EH (cell line): ENCODE data around the gene ST8SIA4.

Experiments used
- DNase-seq: peaks from one replicate; pipeline ENCODE4 v3.0.0-alpha.2; 2015; ENCODE audit warnings: low read depth

ST8SIA4 gene

GRCh38 chr5:100903039-100903887 lies at the start of gene ST8SIA4:
TSS of gene ST8SIA4 (minus strand) at chr5:100903282. CDS start at chr5:100902955, 327 bp downstream.
- DNase-seq, result no peak

GRCh38 chr5:100950985-100951384 lies 47.9 kb upstream of the ST8SIA4 start:
- DNase-seq, result no peak

DNA sequence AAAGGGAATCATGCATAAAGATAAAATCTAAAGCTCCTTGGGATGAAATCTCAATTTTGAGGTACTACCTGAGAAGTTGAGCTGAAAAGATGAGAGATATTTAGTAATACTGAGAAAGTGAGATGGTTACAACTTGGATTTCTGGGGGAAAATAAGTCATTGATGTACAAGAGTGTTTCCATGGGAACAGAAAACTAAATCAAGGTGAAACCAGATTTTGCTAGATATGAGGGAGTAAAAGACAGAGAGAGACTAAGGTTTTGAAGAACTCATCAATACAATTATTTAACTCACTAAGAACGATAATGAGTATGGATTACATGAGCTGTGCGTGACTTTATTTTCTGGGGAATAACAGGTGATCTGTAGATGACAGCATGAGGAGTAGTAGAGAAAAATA lies 10.2 kb upstream of the ST8SIA4 start:
- DNase-seq, result no peak

GRCh38 chr5:100909034-100909433 lies 6.0 kb upstream of the ST8SIA4 start:
- DNase-seq, result no peak

DNA sequence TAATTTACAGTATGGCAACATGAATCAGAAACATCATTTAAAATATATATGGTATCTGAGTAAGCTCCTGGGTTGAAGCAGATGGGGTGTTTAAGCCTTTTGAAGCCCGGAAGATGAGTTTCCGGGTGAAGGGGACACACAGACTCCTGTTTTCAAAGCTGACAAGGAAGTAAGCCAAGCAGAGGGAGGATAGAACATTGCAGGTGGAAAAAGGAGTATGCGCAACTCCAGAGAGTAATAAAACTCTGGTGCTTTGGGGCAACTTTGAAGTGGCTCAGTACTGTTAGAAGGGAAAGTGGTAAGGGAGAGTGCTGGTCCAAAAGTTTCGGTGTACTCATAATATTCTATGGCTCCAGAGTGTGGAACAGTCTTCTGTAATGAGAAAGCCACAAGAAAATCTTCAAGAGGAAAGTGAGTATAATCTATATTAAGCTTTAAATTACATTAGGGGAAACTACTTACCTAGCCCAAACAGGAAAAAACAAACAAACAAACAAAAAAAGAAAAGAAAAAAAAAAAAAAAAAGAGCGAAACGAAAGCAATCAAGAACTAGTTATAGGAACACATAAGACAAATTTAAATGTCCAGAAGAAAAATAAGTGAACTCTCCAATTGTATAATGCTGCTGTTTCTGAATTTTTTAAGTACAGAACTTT lies 2.3 kb upstream of the ST8SIA4 start:
- no peak for DNase-seq

DNA sequence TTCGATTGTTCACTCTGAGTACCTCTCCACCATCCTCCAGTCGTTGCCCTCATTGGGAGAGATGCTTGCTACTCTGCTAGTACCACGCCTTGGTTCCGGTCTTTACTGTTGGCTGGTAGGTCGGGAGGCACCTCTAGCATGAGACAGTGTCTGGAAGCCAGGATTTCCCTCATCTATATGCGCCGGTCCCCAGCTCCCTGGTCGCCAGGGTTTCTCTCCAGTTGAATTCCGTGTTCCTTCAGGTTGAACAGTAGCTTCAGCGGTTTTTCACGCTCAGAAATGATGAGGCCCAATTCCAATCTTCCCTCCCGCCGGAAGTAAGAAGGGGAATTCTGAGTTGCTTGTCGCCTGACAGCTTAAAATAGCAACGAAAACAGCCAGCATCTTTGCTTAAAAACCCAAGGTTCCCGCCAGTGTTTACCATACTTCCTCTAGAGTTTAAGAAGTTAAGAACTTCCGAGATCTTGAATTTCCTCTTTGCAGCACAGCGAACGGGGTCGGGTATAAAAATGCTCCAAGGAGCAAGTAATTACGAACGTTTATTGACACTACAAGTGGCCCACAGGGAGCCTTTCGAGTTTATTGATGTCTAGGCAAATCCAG lies 1.3 kb upstream of the ST8SIA4 start:
- DNase-seq, result no peak

DNA sequence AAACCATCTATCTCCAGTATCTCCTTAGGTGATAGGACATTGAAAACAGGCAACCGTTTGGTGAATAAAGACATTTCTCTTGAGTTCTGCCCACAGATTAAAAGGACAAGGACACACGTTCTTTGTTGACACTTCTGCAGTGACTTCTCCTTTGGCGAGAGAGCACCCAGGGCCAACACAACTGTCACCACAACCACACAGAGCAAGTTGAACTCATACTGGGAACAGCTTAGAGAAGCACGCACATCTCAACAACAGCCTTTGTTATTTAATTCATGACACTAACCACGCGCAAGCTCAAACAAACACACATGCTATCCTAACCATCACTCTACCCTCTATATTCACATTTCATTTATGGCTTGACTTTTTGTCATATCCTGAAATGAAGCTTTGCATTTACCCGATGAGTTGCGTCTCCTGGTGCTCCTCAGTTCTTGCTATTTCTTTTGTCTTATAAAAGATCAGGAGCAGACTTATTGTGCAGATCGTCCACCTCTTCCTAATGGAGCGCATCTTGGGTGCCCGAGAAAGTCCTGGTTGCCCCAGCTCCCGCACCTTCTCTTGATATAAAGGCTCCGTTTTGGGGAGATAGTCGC lies 543 bp downstream of the ST8SIA4 start:
- DNase-seq, result no peak

DNA sequence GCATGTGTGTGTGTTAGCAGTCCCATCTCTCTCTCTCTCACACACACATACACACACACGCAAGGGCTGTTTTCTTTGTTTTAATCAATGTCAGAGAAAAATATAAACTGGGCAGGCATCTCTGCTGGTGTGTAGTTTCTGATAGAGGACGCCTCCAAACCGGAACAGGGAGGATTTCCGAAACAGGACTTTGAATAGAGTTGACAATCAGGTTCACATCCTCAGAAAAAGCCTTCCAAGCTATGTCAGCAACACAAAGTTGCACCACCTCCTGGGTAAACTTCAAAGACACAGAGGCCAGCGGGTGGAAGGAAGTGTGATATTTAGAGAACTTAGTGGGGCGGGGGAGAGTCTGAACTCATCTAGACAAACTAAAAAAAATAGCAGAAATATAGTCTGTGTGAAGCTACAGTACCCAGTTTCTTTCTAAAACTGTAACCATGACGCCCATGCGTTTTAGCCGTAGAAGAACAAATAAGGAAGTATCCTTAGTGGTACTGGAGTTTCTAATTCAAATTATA lies 1.2 kb downstream of the ST8SIA4 start:
- no peak for DNase-seq

GRCh38 chr5:100900796-100901781 lies 2.0 kb downstream of the ST8SIA4 start:
- DNase-seq, result peak; percentile 7

- DNase-seq, result no peak
Measured at GRCh38 chr5:100900142-100900795, 2.8 kb downstream of the ST8SIA4 start.

GRCh38 chr5:100899675-100900074 lies 3.4 kb downstream of the ST8SIA4 start:
- DNase-seq, result no peak

DNA sequence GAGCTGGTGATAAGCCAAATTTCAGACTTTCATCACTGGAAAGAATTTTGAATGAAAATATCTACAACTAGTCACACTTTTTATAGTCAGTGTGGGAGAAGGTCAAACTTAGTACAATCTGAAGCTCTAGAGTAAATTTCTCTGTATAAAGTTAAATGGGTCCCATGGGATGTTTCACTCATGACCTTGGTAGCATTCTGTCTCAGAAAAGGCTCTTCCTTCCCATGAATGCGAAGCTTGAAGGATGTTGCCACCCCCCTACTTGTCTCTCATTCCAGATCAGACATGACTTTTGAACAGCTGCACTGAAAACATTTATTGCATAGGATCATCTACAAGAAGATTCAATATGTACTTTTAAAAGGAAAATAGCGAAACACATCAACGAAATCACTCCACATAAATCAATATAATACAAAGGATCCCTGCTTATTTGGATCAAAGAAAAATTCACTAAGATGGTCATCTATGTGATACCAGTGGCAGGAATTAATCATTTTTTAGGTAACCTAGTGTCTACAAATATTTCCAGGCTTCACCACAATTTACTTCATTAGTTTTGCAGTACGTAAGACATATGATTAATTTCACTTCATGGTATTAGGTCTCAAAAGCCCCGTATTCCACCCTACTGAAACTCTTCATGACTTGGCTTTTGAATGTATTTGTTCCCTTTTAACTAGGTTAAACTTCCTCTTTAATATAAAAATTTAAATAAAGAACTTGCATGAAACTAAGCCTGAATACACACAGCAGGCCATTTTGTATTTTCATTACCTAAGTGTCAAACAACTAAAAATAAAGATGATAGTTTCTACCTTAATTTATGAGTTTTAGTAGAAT lies 4.4 kb downstream of the ST8SIA4 start:
- DNase-seq, result no peak

DNA sequence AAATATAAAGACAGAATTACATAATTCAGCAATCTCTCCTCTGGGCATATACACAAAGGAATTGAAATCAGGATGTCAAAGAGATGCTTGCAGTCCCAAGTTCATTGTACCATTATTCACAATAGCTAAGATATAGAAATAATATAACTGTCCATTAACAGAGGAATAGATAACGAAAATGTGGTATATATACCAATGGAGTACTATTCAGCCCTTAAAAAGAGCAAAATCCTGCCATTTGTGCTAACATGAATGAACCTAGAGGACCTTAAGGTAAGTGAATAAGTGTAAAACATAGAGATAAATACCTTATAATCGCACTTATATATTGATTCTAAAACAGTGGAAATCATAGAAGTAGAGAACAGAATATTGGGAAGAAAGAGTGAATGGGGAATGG lies 7.0 kb downstream of the ST8SIA4 start:
- DNase-seq, result no peak

DNA sequence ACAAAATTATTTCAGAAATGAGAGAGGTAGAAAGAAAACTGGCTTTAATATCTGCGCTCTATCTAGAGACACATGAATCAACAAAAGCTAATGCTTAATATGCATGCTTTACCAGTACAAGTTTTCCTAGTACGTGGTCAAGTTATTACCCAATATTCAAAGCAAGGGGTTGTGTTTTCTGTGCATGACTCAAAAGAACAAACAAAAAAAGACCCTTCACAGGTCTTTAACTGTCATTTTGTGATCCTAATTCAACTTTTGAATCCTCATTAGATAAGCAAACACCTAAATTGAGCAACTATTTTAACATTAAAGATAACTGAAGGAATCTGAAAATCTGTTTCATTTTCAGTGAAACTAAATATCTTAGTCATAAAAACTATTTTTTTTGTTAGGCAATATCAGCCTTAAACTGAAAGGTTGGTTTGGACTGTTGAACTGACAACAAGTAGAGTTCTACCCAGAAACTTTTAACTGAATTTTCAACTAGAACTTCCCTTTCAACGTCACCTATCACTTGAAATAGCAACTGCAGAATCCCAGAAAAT lies 12.5 kb downstream of the ST8SIA4 start:
- no peak for DNase-seq

GRCh38 chr5:100889896-100890295 lies 13.2 kb downstream of the ST8SIA4 start:
- no peak for DNase-seq

DNA sequence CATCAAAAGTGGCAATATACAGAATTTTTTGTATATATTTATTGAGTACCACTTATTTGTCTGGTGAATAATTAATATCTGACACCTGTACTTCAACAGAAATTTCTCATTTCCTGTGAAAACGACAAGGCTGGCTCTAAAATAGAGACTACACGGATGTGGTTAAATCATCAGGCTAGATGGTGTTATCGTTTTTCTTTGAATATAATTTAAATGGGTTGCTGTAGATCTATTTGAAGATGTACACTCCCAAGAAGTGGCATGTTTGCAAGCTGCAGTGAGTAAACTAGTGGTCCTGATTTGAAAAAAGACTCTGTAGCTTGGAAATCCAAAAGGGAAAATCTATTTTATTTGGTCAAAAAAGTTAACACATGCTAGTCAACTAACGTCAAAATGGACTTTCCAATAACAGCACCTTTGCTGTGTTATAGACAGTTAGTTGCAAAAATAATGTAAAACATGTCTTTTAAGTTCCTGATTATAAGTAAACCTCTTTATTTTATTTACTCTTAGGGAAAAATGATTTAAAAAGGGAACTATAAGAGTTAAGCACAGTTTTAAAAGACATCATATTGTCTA lies 13.8 kb downstream of the ST8SIA4 start:
- DNase-seq, result no peak

DNA sequence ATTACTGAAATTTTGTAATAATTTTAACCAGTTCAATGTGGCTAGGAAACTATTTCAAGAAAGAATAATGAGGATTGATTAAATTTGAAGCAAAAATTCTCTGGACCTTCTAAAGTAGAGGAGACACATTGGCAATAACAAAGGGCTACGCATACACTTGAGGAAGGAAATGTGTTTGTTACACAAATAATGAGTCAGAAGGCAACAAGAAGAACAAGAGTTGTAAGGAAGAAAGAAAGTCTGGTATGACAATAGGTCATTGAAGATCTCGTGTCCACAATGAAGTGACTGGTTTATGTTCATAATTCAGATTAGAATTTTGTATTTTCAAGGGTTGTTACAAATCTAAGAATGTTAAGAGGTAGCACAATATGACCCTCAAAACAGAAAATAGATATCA lies 25.8 kb downstream of the ST8SIA4 start:
- DNase-seq, result no peak

DNA sequence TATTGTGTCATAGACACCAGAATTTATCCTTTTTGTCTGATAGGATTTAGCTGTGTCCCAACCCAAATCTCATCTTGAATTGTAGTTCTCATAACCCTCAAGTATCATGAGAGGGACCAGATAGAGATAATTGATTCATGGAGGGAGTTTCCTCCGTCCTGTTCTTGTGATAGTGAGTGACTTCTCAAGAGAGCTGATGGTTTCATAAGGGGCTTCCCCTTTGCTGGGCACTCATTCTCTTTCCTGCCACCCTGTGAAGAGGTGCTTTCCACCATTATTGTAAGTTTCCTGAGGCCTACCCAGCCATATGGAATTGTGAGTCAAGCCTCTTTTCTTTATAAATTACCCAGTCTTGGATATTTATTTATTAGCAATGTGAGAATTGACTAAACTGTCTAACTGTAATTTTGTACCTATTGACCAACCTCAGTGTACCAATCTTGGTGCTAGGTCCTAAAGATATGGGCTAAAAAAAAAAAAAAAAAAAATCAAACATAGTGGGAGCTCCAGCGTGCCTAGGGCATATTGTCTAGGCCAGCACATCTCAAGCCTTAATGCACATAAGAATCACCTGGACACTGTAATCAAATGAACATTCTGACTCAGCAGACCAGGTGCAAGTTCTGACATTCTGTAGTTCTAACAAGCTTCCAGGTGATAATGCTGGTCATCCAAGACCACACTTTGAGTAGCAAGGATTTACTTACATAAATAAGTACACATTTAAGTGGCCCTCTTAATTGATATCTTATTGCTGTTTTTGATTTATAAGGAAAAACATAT lies 30.5 kb downstream of the ST8SIA4 start:
- no peak for DNase-seq
